T-helper 1 cell treated with Interleukin-12 subunit alpha and Interleukin-12 subunit beta and Interleukin-4 antibody, amounts not matched to agents 30 ng/mL and 1 ng/mL, for 36 hours (primary cell): Measurements from ENCODE around the gene MBOAT1. TPM values are rescaled to one million over a fixed set of nuclear protein-coding genes. Genes with fewer than 3 reads are reported as not detected.
"Not testable (repeated sequence)": the region's sequence is repeated elsewhere in the genome, so short reads cannot be mapped to it uniquely, and the experiment has no call there.

ENCODE experiments used
- intact Hi-C: fragments of 100-400 bp; cut with micrococcal nuclease; formaldehyde crosslinking; loops from one replicate; pipeline ENCODE4 v1.15.1; 2024
- total RNA-seq: library from RNA; stranded (reverse); gene quantifications from 2 replicates; pipeline ENCODE4 v1.2.3, GENCODE V29; 2022

MBOAT1 gene
- total RNA-seq = 21.5 and 23.1 TPM in 2 replicates

GRCh38 chr6:20212392-20213111 lies at the start of gene MBOAT1:
MBOAT1 (minus strand) TSS chr6:20212469; CDS start chr6:20212234, 235 bp downstream.
- intact Hi-C loops = loop anchor here (1.0 to 2.0 kb wide), 11 partner anchors 10 to 1714 kb away; partner anchors contain the start of genes CDKAL1 and E2F3

GRCh38 chr6:20261685-20262084 lies 49.4 kb upstream of the MBOAT1 start:
- intact Hi-C loops = no loop called here

- intact Hi-C loops = no loop called here
Measured at GRCh38 chr6:20260360-20260759, 48.1 kb upstream of the MBOAT1 start.

- intact Hi-C loops = no loop called here
Measured at GRCh38 chr6:20259316-20260049, 47.2 kb upstream of the MBOAT1 start.

GRCh38 chr6:20255428-20255827 lies 43.2 kb upstream of the MBOAT1 start:
- intact Hi-C loops = no loop called here

GRCh38 chr6:20254295-20254694 lies 42.0 kb upstream of the MBOAT1 start:
- intact Hi-C loops = no loop called here

GRCh38 chr6:20253021-20253420 lies 40.8 kb upstream of the MBOAT1 start:
- intact Hi-C loops = no loop called here

- intact Hi-C loops = no loop called here
Measured at GRCh38 chr6:20252311-20252710, 40.0 kb upstream of the MBOAT1 start.

- intact Hi-C loops = no loop called here
Measured at GRCh38 chr6:20251525-20251924, 39.3 kb upstream of the MBOAT1 start.

- intact Hi-C loops = no loop called here
Measured at GRCh38 chr6:20246125-20246524, 33.9 kb upstream of the MBOAT1 start.

GRCh38 chr6:20244807-20245681 lies 32.8 kb upstream of the MBOAT1 start:
- intact Hi-C loops = not testable (repeated sequence)

- intact Hi-C loops = no loop called here
Measured at GRCh38 chr6:20243288-20243687, 31.0 kb upstream of the MBOAT1 start.

GRCh38 chr6:20242397-20242796 lies 30.1 kb upstream of the MBOAT1 start:
- intact Hi-C loops = no loop called here

- intact Hi-C loops = no loop called here
Measured at GRCh38 chr6:20241102-20241501, 28.8 kb upstream of the MBOAT1 start.

GRCh38 chr6:20238688-20239587 lies 26.7 kb upstream of the MBOAT1 start:
- intact Hi-C loops = no loop called here

- intact Hi-C loops = no loop called here
Measured at GRCh38 chr6:20237677-20238460, 25.6 kb upstream of the MBOAT1 start.

- intact Hi-C loops = no loop called here
Measured at GRCh38 chr6:20236909-20237600, 24.8 kb upstream of the MBOAT1 start.

GRCh38 chr6:20236344-20236743 lies 24.1 kb upstream of the MBOAT1 start:
- intact Hi-C loops = no loop called here

GRCh38 chr6:20235041-20235440 lies 22.8 kb upstream of the MBOAT1 start:
- intact Hi-C loops = loop anchor here (1.0 kb wide), 1 partner anchor 18 kb away; no protein-coding TSS in a partner anchor
